OCI-LY1 (cell line): ENCODE data around the gene NHP2.

Experiments
- CTCF ChIP-seq: fragments of 200-600 bp; sonication (generic), shearing (Covaris generic); IDR thresholded peaks from 2 replicates; pipeline ENCODE4 v1.5.1; 2017; ENCODE audit warnings: mild to moderate bottlenecking, antibody characterized with exemption, low read length, moderate library complexity, mixed read lengths
- EZH2 ChIP-seq: fragments of 200-600 bp; sonication (generic), shearing (Covaris generic); IDR thresholded peaks from 2 replicates; pipeline ENCODE4 v1.8.0; 2017; ENCODE audit warnings: borderline replicate concordance, mixed run types, mild to moderate bottlenecking, antibody characterized with exemption, low read length, moderate library complexity, mixed read lengths

- TF ChIP-seq CTCF (no peak), EZH2 (no peak)
Measured at GRCh38 chr5:178111925-178112324, 41.8 kb downstream of the NHP2 start.
